ENCODE measurements around the gene CNTNAP2. TPM values are rescaled to one million over a fixed set of nuclear protein-coding genes. Genes with fewer than 3 reads are reported as not detected.

Gene CNTNAP2
- total RNA-seq, 1 experiment from 2014 or later, result 64.5 TPM

GRCh38 chr7:146255609-146256008, 139.0 kb downstream of the CNTNAP2 start:
- peaks cover 6% of the 10 kb centered on the region; the same call in 1 of the 2 replicates for H3K4me1 ChIP-seq (ENCODE audit: insufficient read depth, low read length)
- H3K9ac ChIP-seq (ENCODE audit: extremely low read depth, insufficient read length, low read length), result no peak overlapping the region
- H3T11ph ChIP-seq (ENCODE audit: low read length), result no peak overlapping the region
- H3K79me1 ChIP-seq (ENCODE audit: insufficient read depth, low read depth, low read length, poor library complexity, severe bottlenecking), result no peaks in the 10 kb centered on the region
- no peak overlapping the region for H2BK12ac ChIP-seq (ENCODE audit: insufficient read length, low read depth, low read length)
- no peaks in the 10 kb centered on the region for H3K27me3 Mint-ChIP-seq (ENCODE audit: low read depth)
- H2BK5ac ChIP-seq (ENCODE audit: insufficient read length, low read length), result no peak overlapping the region
- no peak overlapping the region for H3K23ac ChIP-seq (ENCODE audit: insufficient read length, low read depth, low read length)
- no peak overlapping the region for H3K4me3 Mint-ChIP-seq
- H3K14ac ChIP-seq (ENCODE audit: insufficient read depth, low read length), result no peak overlapping the region
- no peak overlapping the region for H3K27ac ChIP-seq (ENCODE audit: insufficient read length, low read depth, low read length)
- H3K9me3 Mint-ChIP-seq, result peaks cover 0 to 5% of the 10 kb centered on the region in 2 experiments; a peak in 1 of 5 replicates
- no peak overlapping the region for H2BK20ac ChIP-seq (ENCODE audit: low read depth, low read length, poor library complexity, severe bottlenecking)
- H2AFZ ChIP-seq (ENCODE audit: low read length), result no peak overlapping the region
- no peak for DNase-seq
- H4K5ac ChIP-seq (ENCODE audit: insufficient read length, low read depth, low read length), result no peak overlapping the region
- H2BK120ac ChIP-seq (ENCODE audit: low read depth, low read length, poor library complexity, severe bottlenecking), result no peak overlapping the region
- H3K18ac ChIP-seq (ENCODE audit: insufficient read length, low read depth, low read length), result no peak overlapping the region
- no peaks in the 10 kb centered on the region for H3K23me2 ChIP-seq (ENCODE audit: insufficient read length, low read depth, low read length, poor library complexity, severe bottlenecking)
- H3K27me3 ChIP-seq (ENCODE audit: insufficient read depth, low read length), result no peaks in the 10 kb centered on the region
- H3K79me2 ChIP-seq (ENCODE audit: insufficient read depth, low read length), result no peaks in the 10 kb centered on the region
- no peaks in the 10 kb centered on the region for H3K9me3 ChIP-seq (ENCODE audit: control insufficient read depth, low read depth, low read length)
- H3K4ac ChIP-seq (ENCODE audit: low read depth, low read length), result no peak overlapping the region
- no peak overlapping the region for H3K27ac Mint-ChIP-seq
- H3K4me2 ChIP-seq (ENCODE audit: insufficient read depth, insufficient read length, low read length), result no peak overlapping the region
- no peaks in the 10 kb centered on the region; a peak in 1 of 7 replicates for H3K36me3 Mint-ChIP-seq (ENCODE audit: insufficient read depth in 1 of 3, low read depth in 3 of 3)
- no peak overlapping the region for H4K91ac ChIP-seq (ENCODE audit: insufficient read length, low read depth, low read length)
- H4K8ac ChIP-seq (replicated peaks; ENCODE audit: insufficient read length, low read depth, low read length), result no peak overlapping the region
- no peak for TF ChIP-seq CTCF (conservative IDR thresholded peaks at IDR 0.05)
- WGBS (ENCODE audit: extremely low coverage, insufficient read length, low lambda C conversion rate), result no CpG with 5 or more reads among the region's 3 CpGs
- H3K56ac ChIP-seq (ENCODE audit: insufficient read length, low read depth, low read length), result no peak overlapping the region
- no peak overlapping the region for H2BK15ac ChIP-seq (ENCODE audit: low read depth, low read length)
- H3K4me1 Mint-ChIP-seq, result peaks cover 14 to 19% of the 10 kb centered on the region in 2 experiments
- H4K20me1 ChIP-seq (ENCODE audit: control insufficient read depth, insufficient read depth, insufficient read length), result no peaks in the 10 kb centered on the region
- H2AK5ac ChIP-seq (ENCODE audit: insufficient read length, low read length), result no peak overlapping the region
